ENCODE results near the gene SUSD2.
"Not testable (repeated sequence)": the region's sequence is repeated elsewhere in the genome, so short reads cannot be mapped to it uniquely, and the experiment has no call there.

Gene SUSD2

DNA sequence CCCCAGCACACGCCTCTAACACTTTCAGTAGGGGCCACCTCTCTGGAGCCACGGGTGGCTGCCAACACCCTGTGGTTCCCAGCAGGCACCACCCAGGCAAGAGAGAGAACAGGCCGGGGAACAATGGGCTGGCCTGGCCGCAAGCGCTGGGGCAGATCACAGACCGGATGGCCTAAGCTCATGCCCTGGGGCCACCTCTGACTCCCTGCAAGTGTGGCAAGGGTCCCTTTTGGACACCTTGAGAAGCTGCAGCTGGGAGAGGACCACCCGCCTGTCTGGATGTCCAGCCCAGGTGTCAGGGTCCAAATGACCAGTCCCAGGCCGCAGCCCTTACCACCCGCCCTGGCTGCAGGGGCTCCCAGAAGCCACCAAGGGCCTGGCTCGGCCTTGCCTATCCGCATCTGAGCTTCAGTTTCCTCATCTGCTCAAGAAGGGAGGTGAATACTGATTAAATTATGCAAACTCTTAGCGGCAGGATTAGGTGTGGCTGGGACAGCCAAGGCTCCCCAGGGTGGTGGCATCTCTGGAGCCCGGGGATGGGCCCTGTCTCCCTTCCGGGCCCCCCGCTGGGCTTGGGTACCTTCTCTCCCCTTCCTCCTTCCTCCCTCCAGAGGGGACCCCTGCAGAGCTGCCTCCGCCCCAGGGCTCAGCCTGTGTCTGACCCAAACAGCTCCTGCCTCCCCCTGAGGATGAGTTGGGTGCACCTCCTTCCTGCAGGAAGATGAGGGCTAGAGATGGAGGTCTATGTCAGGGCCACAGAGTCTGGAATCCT, 785 bp upstream of the SUSD2 start:
- TF ChIP-seq, protein P1, sequence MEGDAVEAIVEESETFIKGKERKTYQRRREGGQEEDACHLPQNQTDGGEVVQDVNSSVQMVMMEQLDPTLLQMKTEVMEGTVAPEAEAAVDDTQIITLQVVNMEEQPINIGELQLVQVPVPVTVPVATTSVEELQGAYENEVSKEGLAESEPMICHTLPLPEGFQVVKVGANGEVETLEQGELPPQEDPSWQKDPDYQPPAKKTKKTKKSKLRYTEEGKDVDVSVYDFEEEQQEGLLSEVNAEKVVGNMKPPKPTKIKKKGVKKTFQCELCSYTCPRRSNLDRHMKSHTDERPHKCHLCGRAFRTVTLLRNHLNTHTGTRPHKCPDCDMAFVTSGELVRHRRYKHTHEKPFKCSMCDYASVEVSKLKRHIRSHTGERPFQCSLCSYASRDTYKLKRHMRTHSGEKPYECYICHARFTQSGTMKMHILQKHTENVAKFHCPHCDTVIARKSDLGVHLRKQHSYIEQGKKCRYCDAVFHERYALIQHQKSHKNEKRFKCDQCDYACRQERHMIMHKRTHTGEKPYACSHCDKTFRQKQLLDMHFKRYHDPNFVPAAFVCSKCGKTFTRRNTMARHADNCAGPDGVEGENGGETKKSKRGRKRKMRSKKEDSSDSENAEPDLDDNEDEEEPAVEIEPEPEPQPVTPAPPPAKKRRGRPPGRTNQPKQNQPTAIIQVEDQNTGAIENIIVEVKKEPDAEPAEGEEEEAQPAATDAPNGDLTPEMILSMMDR (IDR thresholded peaks at IDR 0.05; ENCODE audit: control extremely low read depth, extremely low read depth, low read depth, missing control alignments): no peak
- CTCF ChIA-PET: interaction anchor here (1.1 to 2.7 kb wide), 3 partner anchors 23 to 51 kb away, joined by 4 to 10 read pairs (median 9); no protein-coding TSS in a partner anchor
- POLR2A ChIA-PET: no interaction called here
- DNase-seq (ENCODE audit: extremely low spot score): no peak

DNA sequence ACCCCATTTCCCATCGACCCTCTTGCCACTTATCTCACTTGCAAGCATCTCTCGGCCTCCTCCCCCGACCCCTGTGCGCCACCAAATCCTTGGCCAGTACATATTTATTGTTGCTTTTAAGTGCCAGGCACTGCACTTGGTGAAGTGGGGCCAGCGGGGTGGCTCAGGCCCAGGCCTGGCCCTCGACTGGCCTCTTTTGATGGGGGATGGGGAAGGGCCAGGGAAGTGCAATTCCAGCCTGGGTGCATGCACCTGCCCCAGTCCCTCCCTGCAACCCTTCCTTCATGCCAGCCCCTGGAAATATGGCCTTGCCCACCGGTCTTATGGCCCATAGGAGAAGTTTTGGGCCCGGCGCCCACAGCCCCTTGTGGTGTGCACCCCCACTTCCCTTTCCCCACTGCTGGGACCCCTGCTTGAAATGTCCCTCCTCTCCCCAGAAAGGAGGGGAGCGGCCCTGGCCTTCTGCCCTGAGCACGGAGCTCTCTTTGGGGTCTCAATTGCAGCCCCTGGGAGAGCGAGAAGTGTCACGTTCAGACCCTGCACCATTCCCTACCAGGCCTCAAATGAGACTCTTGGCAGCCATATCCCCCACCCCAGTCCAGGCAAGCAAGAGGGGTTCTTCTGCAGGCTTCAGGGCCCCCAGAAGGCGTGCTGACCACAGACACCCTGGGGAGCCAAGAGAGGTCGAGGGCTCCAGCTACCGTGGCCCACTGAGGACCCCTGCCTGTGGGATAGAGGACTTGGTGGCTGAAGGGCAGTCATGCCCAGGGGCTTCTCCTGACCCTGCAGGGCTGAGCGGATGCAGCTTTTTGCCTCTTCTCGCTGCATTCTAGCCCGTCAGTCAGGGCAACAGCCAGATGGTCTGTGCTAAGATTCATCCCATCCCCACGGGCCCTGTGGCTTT, 961 bp downstream of the SUSD2 start:
- CTCF ChIA-PET: interaction anchor here (1.2 to 2.7 kb wide), 2 partner anchors 23 to 49 kb away, joined by 3 to 10 read pairs; no protein-coding TSS in a partner anchor
- POLR2A ChIA-PET: no interaction called here
- no peak for DNase-seq (ENCODE audit: extremely low spot score)
- TF ChIP-seq, protein P1 (IDR thresholded peaks at IDR 0.05; ENCODE audit: control extremely low read depth, extremely low read depth, low read depth, missing control alignments): no peak

DNA sequence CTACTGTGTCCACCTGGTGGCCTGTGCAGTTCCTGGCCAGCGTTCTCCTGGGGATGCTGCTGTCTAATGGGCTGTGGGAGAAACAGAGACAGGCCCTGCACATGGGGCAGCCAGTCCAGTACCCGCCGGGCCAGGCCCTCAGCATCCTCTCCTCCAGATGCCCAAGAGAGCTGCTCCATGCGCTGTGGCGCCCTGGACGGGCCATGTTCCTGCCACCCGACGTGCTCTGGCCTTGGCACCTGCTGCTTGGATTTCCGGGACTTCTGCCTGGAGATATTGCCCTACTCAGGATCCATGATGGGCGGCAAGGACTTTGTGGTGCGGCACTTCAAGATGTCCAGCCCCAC, 1.6 kb downstream of the SUSD2 start:
- CTCF ChIA-PET: interaction anchor here (1.2 kb wide), 1 partner anchor 24 kb away, joined by 3 read pairs; no protein-coding TSS in a partner anchor
- POLR2A ChIA-PET; DNase-seq (ENCODE audit: extremely low spot score): not testable (repeated sequence)

DNA sequence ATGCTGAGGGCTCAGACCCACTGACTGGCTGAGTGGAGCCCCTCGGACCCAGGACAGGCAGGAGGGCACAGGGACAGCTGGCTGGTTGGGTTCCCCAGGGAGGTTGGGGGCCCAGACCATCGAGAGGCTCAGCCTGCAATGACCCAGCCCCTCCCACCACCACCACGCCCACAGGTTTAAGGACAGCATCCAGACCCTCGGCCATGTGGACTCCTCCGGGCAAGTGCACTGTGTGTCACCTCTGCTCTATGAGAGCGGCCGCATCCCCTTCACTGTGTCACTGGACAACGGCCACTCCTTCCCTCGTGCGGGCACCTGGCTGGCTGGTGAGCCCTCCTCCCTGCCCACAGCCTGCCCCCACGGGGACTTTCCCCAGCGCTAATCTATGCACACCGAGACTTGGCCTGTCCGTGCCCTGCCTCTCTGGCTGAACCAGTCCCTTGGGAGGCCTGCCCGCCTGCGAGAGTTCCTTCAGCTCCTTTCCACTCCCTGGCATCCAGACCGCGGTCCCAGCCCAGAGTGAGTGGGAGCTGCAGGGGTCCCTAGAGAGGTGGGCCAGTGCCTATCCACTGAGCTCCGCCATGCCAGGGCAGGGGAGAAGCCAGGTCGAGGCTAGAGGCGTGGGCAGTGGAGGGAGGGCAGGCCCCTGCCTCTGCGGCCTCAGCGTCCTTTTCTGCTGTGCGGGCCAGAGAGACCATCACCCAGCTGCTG, 2.2 kb downstream of the SUSD2 start:
- POLR2A ChIA-PET: no interaction called here
- CTCF ChIA-PET: interaction anchor here (1.2 to 1.3 kb wide), 2 partner anchors 8 to 24 kb away, joined by 3 to 4 read pairs; no protein-coding TSS in a partner anchor
- TF ChIP-seq, protein P1 (IDR thresholded peaks at IDR 0.05; ENCODE audit: control extremely low read depth, extremely low read depth, low read depth, missing control alignments): no peak

DNA sequence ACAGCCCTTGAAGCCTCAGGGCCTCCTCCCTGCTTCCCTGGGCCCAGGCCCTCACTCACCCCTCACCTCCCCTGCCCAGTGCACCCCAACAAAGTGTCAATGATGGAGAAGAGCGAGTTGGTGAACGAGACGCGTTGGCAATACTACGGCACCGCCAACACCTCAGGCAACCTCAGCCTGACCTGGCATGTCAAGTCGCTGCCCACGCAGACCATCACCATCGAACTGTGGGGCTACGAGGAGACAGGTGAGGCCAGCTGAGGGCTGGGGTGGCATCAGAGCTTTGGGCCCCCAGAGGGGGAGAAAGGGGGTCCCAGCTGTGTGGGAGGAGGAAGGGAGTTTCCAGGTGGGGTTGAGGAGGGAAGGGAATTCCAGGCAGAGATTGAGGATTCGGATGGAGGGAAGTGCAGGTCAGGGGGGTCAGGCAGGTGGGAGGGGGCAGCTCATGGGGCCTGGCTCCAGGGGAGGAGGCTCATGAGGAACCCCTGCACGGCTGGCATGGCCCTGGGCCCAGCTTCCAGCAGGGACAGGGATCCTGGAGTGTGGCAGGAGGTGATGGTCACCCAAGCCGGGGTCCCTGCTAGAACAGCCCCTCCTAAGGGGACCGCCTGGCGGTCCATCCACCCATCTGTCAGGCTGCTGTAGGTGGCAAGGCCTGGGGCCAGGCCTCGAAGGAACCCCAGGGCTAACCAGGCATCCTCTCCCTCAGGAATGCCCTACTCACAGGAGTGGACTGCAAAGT, 2.9 kb downstream of the SUSD2 start:
- POLR2A ChIA-PET: no interaction called here

More for the DNA sequence above, 2.2 kb downstream of the SUSD2 start:
- no peak for DNase-seq (ENCODE audit: extremely low spot score)

DNA sequence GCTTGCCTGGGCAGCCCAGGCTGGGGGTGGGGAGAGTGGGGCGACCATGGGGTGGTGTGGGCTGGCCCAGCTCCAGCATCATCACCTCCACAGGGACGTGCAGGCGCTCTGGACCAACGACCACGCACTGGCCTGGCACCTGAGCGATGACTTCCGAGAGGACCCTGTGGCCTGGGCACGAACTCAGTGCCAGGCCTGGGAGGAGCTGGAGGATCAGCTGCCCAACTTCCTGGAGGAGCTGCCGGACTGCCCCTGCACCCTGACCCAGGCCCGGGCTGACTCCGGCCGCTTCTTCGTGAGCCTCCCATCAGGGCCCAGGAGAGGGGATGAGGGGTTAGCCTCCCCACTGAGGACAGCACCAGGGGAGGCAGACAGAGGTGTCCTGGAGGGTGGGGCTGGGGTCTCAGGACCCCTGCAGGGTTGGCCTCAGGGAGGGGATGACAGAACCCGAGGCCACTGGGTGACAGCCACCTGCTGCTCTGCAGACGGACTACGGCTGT, 3.8 kb downstream of the SUSD2 start:
- ChIA-PET POLR2A (no interaction called here), CTCF (interaction anchor here (1.1 kb wide), 1 partner anchor 33 kb away, joined by 3 read pairs; no protein-coding TSS in a partner anchor)
- TF ChIP-seq, protein P1 (IDR thresholded peaks at IDR 0.05; ENCODE audit: control extremely low read depth, extremely low read depth, low read depth, missing control alignments): no peak
- no peak for DNase-seq (ENCODE audit: extremely low spot score)

More for the DNA sequence above, 2.9 kb downstream of the SUSD2 start:
- CTCF ChIA-PET: interaction anchor here (1.1 to 1.3 kb wide), 2 partner anchors 9 to 34 kb away, joined by 3 to 4 read pairs; no protein-coding TSS in a partner anchor
- no peak for DNase-seq (ENCODE audit: extremely low spot score)
- TF ChIP-seq, protein P1 (IDR thresholded peaks at IDR 0.05; ENCODE audit: control extremely low read depth, extremely low read depth, low read depth, missing control alignments): no peak
